PFSK-1 (cell line): Measurements from ENCODE around the gene TMEM209. TPM values are rescaled to one million over a fixed set of nuclear protein-coding genes. Genes with fewer than 3 reads are reported as not detected.

Source experiments
- FOXP2 ChIP-seq: optimal IDR thresholded peaks from 2 replicates; pipeline ENCODE3; 2011; ENCODE audit warnings: borderline replicate concordance, control low read depth, inconsistent platforms; ENCODE audit not compliant: insufficient read depth; ENCODE audit errors: extremely low read length, extremely low read depth
- POLR2AphosphoS5 ChIP-seq: IDR thresholded peaks from 2 replicates; pipeline ENCODE4 v1.6.1; 2012; ENCODE audit warnings: low read depth, mild to moderate bottlenecking, control low read depth, low read length, moderate library complexity
- SIN3A ChIP-seq: IDR thresholded peaks from 2 replicates; pipeline ENCODE4 v1.6.1; 2012; ENCODE audit warnings: mild to moderate bottlenecking, low read length, moderate library complexity, borderline replicate concordance; ENCODE audit not compliant: insufficient read depth
- TAF1 ChIP-seq: IDR thresholded peaks from 2 replicates; pipeline ENCODE4 v1.6.1; 2012; ENCODE audit warnings: low read length, control low read depth, borderline replicate concordance; ENCODE audit not compliant: insufficient read depth
- polyA plus RNA-seq: library from polyadenylated mRNA; unstranded; fragments of >200 nt; gene quantifications from one replicate; pipeline ENCODE4 v1.2.1, GENCODE V29; 2012; ENCODE audit warnings: low read depth, missing spikeins; ENCODE audit not compliant: insufficient read length
- TF ChIP-seq, protein P1 (sequence below), 2 experiments: IDR thresholded peaks; 2 replicates each; pipeline versions ENCODE4 v1.6.1 to v1.8.0; 2011 to 2012; ENCODE audit warnings: low read depth in 2 of 2, low read length in 2 of 2, control low read depth in 1 of 2, inconsistent platforms in 1 of 2, mild to moderate bottlenecking in 1 of 2, moderate library complexity in 1 of 2; ENCODE audit not compliant: insufficient read depth in 1 of 2

The TMEM209 gene
- polyA plus RNA-seq = 11.1 TPM

DNA sequence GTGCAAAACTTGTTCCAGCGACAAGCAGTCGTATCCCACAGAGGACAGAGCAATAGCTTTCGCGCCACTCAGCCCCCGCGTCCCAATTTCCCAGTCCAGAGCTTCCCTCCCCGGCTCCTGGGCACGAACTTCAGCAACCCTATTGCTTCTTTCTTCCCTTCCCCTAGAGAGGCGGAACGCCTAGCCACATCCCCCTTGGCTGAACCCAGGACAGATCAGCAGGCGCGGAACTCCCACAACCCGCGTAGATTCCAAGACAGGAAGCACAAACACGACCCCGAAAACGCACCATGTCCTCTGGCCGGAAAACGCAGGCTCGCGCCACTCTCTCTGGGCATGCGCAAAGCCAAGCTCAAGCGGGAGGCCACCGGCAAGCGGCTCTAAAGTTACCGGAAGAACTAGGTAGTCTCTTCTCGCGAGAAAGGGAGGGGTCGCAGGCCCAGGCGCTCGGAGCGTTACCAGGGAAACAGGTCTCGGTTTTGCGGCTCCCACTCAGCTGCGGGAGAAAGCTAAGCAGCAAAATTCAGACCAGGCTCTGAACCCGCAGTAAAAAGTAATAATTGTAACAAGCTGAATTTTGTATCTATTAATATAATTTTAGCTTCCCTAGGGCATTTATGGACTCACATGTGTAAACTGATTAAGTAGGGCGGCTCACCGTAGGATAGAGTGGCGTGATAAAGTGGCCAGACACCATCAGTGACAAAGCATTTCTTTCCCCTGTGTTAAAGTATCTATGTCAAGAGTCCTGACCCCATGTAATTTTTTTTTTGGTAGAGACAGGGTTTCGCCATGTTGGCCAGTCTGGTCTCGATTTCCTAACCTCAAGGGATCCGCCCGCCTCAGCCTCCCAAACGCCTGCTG is at the start of gene TMEM209:
Gene TMEM209, minus strand, starts transcription at position 323 of the 864 bp plus-strand sequence. Its CDS starts 31 bp downstream, at position 292.
- TF ChIP-seq FOXP2 = peak; percentile 25
- peak; percentile 97 for TF ChIP-seq POLR2AphosphoS5
- TF ChIP-seq SIN3A = peak; percentile 80; the same call in 1 of the 2 replicates
- TF ChIP-seq, protein P1, sequence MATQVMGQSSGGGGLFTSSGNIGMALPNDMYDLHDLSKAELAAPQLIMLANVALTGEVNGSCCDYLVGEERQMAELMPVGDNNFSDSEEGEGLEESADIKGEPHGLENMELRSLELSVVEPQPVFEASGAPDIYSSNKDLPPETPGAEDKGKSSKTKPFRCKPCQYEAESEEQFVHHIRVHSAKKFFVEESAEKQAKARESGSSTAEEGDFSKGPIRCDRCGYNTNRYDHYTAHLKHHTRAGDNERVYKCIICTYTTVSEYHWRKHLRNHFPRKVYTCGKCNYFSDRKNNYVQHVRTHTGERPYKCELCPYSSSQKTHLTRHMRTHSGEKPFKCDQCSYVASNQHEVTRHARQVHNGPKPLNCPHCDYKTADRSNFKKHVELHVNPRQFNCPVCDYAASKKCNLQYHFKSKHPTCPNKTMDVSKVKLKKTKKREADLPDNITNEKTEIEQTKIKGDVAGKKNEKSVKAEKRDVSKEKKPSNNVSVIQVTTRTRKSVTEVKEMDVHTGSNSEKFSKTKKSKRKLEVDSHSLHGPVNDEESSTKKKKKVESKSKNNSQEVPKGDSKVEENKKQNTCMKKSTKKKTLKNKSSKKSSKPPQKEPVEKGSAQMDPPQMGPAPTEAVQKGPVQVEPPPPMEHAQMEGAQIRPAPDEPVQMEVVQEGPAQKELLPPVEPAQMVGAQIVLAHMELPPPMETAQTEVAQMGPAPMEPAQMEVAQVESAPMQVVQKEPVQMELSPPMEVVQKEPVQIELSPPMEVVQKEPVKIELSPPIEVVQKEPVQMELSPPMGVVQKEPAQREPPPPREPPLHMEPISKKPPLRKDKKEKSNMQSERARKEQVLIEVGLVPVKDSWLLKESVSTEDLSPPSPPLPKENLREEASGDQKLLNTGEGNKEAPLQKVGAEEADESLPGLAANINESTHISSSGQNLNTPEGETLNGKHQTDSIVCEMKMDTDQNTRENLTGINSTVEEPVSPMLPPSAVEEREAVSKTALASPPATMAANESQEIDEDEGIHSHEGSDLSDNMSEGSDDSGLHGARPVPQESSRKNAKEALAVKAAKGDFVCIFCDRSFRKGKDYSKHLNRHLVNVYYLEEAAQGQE (IDR thresholded peaks at IDR 0.05; ENCODE audit: insufficient read depth in 1 of 2, low read depth in 2 of 2, low read length in 2 of 2) = no peak
- TF ChIP-seq TAF1 = peak; percentile 91

DNA sequence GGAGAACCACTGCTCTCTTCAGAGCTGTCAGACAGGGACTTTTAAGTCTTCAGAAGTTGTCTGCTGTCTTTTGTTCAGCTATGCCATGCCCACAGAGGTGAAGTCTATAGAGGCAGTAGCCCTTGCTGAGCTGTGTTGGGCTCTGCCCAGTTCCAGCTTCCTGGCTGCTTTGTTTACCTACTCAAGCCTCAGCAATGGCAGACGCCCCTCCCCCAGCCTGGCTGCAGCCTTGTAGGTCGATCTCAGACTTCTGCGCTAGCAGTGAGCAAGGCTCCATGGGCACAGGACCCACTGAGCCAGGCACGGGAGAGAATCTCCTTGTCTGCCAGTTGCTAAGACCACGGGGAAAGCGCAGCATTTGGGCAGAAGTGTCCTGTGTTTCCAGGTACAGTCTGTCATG is 49.3 kb upstream of the TMEM209 start:
- TF ChIP-seq POLR2AphosphoS5 = no peak
- no peak for TF ChIP-seq TAF1
- no peak for TF ChIP-seq FOXP2
- no peak for TF ChIP-seq SIN3A
- TF ChIP-seq, protein P1 (IDR thresholded peaks at IDR 0.05; ENCODE audit: insufficient read depth in 1 of 2, low read depth in 2 of 2, low read length in 2 of 2) = no peak

DNA sequence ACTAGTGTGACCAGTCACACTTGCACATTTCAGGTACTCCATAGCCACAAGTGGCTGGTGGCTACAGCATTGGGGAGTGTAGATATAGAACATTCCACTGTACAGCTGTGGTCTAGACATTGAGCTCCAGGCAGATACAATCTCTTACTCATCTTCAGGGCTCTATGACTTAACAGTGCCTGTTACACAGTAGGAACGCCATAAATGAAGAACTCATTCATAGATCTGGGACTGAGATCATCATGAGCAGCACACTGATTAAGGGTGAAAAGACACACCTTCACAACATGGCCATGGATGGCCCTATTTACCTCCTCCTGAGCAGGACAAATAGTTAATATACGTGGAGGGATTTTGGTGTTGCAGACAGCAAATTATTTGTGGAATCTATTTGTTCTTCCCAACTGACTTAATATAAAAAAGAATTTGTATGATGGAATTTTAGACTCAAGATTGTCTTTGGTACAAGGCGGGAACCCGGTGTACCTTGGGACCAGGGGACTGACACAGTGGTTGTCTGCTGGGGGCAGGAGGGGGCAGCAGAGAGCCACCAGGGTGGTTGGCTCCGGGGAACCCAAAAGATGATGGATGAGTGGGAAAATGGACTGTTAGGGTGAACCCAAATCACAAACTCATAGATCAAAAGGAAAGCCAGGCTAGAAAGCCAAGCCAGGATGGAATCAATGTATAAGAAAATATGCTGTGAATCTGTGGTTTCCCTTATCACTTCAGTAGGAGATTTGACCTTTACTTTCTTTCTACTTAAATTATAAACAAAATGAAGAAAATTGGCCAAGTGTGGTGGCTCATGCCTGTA is 37.2 kb upstream of the TMEM209 start:
- TF ChIP-seq TAF1 (no peak), POLR2AphosphoS5 (no peak), SIN3A (no peak)

DNA sequence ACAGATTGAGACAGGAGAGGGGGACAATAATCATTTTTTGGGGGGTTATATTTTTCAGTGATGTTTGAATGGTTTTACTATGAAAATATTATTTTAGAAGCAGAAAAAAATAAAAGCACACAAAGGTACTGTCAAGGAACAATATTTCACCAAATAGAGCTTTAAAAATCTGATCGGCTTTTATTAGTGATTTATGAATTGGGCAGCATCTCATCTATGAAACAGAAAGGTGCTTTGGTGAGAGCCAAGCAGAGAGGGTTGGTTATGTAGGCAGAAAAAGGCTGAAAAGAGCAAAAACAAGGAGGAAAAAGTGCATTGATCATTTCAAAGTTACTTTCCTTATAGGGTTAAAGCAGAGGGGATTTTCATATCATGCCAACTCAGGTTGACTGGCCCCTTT is 35.0 kb upstream of the TMEM209 start:
- TF ChIP-seq FOXP2 = no peak
- no peak for TF ChIP-seq TAF1
- TF ChIP-seq, protein P1 (IDR thresholded peaks at IDR 0.05; ENCODE audit: insufficient read depth in 1 of 2, low read depth in 2 of 2, low read length in 2 of 2) = no peak
- no peak for TF ChIP-seq POLR2AphosphoS5
- no peak for TF ChIP-seq SIN3A

DNA sequence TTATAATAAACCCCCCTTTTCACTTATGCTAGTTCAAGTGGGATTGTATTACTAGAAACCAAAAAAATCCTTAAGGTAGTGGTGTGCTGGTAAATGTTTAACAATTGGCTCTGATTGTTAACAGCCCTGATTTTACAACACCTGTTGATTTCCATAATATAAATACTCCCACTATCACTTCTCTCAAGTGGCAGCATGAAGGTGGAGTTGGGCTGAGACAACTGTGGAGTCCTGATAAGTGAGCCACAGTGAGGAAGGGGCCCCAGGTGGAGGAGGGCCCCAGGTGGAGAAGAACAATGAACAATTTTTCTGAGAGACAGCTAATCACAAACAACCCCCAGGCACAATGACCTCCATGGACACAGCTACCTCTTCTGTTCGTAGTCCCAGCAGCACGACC is 28.9 kb upstream of the TMEM209 start:
- TF ChIP-seq SIN3A (no peak), FOXP2 (no peak), TAF1 (no peak), POLR2AphosphoS5 (no peak)
- TF ChIP-seq, protein P1 (IDR thresholded peaks at IDR 0.05; ENCODE audit: insufficient read depth in 1 of 2, low read depth in 2 of 2, low read length in 2 of 2) = no peak
